ENCODE results near the gene KLHL8.

GRCh38 chr4:87152310-87153041, 67.9 kb downstream of the KLHL8 start:
- TF ChIP-seq CTCF (IDR thresholded peaks at IDR 0.05): no peak
- no peak for TF ChIP-seq POLR2A (IDR thresholded peaks at IDR 0.05)

Data from prostate gland (tissue), 2 donors.